Fibroblast of pulmonary artery (primary cell): ENCODE data around the gene GNB1L.
A peak's percentile ranks its signal among the peaks of the same experiment; 100 is the strongest.

Experiments
- DNase-seq: peaks from one replicate; pipeline ENCODE4 v3.0.0-alpha.2; 2010; ENCODE audit warnings: low read depth
- H3K4me3 ChIP-seq: replicated peaks from 2 replicates; pipeline ENCODE4 v1.5.1; 2011; ENCODE audit warnings: low read depth, mild to moderate bottlenecking, control low read depth, low read length, moderate library complexity
- TF ChIP-seq, protein P1 (sequence below): IDR thresholded peaks from 2 replicates; pipeline ENCODE4 v1.5.1; 2011; ENCODE audit warnings: mild to moderate bottlenecking, control low read depth, low read length, inconsistent platforms; ENCODE audit errors: missing control alignments

The GNB1L gene

DNA sequence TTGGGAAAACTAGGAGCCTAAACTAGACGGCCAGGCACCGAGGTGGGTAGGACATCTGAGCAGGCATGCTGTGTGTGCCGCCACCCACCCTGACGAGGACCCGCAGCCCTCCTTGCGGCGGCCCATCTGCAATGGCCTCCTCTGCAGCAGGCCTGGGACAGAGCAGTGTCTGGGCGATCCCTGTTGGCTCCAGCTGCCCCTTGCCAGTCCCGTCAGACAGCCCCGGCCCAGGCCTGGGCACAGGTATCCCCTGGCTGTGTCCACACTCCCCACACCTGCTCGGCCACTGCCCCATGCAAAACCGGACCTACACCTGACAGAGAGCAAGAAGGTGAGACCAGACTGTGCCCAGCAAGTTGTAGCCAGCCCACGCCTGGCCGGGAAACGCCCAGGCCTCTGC, 38.7 kb upstream of the GNB1L start:
- H3K4me3 ChIP-seq, result no peak overlapping the region
- TF ChIP-seq, protein P1, sequence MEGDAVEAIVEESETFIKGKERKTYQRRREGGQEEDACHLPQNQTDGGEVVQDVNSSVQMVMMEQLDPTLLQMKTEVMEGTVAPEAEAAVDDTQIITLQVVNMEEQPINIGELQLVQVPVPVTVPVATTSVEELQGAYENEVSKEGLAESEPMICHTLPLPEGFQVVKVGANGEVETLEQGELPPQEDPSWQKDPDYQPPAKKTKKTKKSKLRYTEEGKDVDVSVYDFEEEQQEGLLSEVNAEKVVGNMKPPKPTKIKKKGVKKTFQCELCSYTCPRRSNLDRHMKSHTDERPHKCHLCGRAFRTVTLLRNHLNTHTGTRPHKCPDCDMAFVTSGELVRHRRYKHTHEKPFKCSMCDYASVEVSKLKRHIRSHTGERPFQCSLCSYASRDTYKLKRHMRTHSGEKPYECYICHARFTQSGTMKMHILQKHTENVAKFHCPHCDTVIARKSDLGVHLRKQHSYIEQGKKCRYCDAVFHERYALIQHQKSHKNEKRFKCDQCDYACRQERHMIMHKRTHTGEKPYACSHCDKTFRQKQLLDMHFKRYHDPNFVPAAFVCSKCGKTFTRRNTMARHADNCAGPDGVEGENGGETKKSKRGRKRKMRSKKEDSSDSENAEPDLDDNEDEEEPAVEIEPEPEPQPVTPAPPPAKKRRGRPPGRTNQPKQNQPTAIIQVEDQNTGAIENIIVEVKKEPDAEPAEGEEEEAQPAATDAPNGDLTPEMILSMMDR, result no peak
- DNase-seq, result no peak

DNA sequence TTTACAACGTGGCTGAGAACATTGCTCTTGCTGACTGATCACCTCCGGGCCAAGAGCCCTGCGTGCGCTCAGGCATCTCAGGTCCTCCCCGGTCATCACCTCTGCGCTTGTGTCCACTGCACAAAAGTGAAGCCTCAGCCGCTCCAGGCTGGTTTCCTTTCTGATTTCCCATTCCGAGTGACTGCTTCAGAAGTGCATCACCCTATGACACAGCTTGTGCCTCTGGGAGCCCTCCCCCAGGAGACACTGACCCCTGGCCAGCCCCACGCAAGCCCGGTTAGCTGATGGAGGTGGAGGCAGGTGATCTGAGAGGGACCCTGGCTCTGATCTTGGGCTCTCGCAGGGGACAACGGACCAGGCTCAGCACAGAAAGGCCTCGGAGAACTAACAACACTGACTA, 38.3 kb upstream of the GNB1L start:
- TF ChIP-seq, protein P1, result no peak
- no peak overlapping the region for H3K4me3 ChIP-seq
- DNase-seq, result no peak

DNA sequence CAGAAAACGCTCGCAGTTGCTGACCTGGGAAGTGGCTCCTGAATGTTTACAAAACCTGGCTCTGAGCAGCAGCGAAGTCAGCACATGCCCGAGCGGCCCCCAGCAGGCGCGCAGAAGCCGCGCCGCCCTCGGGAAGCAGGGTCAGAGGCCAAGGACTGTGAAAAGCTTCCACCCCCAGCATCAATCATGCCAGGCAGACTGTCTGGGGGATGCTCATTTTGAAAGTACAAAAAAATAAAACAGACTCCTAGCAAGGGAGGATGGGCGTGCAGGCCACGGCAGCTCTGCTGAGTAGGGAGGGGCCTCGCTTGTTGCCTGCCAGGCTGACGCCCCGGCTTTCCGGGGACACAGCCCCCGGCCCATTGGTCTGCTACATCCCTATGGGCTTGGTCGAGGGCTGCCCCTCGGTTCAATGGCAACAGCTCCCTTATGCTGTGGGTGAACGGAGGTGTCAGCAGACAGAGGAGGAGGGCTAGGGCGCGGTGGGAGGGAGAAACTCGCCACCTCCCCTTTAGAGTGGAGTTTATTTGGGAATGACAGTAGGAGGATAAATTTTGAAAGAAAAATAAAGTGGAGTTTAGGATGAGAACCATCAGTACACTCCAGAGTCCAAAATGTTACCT, 37.7 kb upstream of the GNB1L start:
- TF ChIP-seq, protein P1, result no peak
- no peak overlapping the region for H3K4me3 ChIP-seq
- DNase-seq, result peak; percentile 69

DNA sequence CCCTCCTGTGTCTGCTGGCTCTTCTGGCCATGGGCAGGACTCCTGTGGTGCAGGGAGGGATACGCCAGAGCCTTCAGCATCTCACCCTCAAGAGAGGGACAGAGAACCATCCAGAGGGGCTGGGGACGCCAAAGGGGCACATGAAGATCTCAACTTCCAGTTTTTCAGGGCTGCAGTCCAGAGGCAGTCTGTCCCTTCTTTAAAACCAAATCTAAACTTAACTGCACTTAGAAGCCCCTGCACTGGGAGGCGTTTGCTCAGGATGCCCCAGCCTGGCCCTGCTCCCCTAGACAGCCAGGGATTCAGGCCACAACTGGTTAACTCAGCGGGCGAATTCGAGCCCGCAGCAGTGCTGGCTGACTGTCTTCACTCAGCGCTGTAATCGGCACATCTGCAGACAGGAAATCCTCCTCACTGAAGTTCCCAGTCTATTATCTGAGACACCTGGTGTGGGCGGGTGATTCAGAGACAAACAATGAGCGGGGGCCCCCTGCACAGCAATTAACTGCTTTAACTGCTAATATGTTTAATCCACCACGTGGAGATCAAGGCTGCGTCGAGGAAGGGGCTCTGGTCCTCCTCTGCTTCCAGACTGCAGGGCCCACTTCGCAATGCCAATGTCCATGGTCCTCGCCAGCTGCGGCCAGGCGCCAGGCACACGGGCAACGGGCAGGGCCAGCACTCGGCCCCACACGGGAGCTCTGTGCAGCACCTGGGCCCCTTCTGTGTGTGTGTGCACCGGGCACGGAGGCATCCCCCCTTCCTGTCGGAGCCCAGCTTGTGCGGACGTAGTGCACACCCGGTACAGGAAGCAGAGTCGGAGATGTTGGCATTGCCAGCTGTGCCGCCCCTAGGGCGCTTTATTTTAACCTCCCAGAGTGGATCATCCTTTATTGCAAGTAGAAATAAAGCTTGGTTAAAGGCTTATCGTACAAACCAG, 36.9 kb upstream of the GNB1L start:
- TF ChIP-seq, protein P1, result no peak
- peak; percentile 79 for DNase-seq
- peak overlapping the region; percentile 12 for H3K4me3 ChIP-seq

DNA sequence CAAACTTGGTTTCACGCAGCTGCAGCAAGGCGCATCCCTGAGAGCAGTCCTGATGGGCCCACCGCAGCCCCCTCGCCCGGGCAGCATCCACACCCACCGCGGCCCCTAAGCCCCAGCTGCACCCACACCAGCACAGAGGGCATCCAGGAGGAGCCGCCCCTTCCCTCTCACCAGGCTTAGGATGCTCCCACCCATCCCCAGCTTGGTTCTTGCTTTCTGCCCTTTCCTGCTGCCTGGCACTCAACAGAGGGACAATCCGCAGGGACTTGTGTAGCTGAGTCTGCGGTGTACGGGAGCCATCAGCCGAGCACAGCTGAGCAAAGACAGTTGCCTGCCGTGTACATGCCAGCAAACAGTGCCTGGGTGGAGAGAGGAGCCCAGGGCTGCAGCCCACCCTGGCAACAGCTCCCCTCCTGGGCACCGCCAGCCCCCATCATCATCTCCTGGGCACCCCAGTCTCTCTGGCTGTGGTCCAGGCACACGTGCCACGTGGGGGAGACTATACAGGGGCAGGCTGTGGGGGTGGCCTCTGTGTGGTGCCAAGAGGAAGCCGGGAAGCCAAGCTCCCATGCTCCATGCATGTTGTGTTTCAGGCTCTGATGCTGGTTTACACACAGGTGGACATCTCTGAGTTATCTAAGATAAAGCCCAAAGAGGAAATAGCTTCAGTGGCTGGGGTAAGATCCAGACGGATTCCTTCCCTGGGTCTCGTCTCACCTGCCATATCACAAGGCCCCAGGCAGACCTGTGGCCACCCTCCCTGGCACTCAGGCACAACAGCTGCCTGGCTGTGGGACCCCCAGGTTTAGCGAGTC, 36.0 kb upstream of the GNB1L start:
- no peak overlapping the region for H3K4me3 ChIP-seq
- TF ChIP-seq, protein P1, result no peak
- no peak for DNase-seq

DNA sequence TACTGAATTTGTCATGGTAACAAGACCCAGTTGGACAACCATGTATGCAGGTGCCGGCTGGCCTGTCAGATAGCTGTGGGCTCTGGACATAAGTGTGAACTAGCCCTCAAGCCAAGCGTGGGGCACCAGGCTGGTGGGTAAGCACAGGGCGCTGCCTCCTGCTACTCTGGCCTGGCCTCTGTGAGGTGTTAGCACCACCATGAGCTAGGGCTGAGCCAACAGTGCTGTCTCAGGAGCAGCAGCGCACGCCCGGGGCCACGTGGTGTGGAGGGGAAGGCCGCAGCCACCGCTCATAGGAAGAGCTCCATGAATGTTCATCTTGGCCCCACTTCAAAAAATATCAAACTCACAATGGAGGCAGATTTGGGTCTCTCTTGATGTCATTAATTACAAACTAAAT, 35.3 kb upstream of the GNB1L start:
- DNase-seq, result no peak
- H3K4me3 ChIP-seq, result no peak overlapping the region
- TF ChIP-seq, protein P1, result no peak
